Measurements from ENCODE around the gene DSCAML1.

DNA sequence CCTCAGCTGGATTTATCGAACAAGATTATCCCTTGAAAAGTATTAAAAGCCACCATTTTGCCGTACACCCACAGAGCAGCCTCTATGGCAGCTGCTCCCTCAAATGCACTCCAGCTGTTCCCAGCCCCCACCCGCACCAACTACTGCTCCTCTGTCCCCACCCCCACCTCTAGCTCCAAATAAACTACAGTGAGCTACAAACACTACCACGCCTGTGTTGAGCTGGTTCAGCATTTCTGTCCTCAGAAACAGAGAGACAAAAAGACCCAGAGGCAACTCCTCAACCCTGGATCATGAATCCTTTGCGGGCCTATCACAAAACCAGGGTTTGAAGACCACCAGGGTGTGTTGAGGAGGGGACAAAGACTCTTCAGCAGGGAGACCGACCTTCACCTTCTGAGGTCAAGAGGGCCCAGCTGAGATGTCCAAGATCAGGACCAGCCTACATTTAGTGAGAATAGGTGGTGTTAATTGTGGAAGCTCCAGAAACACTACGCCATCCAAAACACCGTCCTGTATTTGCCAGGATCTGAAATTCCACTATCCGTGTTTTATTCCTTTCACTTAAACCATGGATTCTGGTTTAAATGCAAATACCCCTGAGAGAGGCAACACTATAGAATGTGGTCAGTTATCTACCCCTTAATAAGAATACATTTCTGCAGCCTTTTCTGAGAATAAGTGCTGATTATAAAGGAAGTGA is 195.9 kb downstream of the DSCAML1 start:
- TF ChIP-seq EP300 (IDR thresholded peaks at IDR 0.05) (no peak), POLR2A (IDR thresholded peaks at IDR 0.05) (no peak)
- TF ChIP-seq, protein P1, sequence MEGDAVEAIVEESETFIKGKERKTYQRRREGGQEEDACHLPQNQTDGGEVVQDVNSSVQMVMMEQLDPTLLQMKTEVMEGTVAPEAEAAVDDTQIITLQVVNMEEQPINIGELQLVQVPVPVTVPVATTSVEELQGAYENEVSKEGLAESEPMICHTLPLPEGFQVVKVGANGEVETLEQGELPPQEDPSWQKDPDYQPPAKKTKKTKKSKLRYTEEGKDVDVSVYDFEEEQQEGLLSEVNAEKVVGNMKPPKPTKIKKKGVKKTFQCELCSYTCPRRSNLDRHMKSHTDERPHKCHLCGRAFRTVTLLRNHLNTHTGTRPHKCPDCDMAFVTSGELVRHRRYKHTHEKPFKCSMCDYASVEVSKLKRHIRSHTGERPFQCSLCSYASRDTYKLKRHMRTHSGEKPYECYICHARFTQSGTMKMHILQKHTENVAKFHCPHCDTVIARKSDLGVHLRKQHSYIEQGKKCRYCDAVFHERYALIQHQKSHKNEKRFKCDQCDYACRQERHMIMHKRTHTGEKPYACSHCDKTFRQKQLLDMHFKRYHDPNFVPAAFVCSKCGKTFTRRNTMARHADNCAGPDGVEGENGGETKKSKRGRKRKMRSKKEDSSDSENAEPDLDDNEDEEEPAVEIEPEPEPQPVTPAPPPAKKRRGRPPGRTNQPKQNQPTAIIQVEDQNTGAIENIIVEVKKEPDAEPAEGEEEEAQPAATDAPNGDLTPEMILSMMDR (IDR thresholded peaks at IDR 0.05) = no peak

All from upper lobe of left lung (tissue), 4 donors.